HG03135 (cell line): ENCODE data around the gene TOMM70.
A peak's percentile ranks its signal among the peaks of the same experiment; 100 is the strongest.
"Not testable (repeated sequence)": the region's sequence is repeated elsewhere in the genome, so short reads cannot be mapped to it uniquely, and the experiment has no call there.

Source experiments
- ATAC-seq: cut with Tn5 transposase; IDR thresholded peaks from one replicate; pipeline ENCODE4 v1.9.1; 2021; ENCODE audit warnings: mild to moderate bottlenecking, moderate library complexity; ENCODE audit not compliant: unreplicated experiment

TOMM70 gene

DNA sequence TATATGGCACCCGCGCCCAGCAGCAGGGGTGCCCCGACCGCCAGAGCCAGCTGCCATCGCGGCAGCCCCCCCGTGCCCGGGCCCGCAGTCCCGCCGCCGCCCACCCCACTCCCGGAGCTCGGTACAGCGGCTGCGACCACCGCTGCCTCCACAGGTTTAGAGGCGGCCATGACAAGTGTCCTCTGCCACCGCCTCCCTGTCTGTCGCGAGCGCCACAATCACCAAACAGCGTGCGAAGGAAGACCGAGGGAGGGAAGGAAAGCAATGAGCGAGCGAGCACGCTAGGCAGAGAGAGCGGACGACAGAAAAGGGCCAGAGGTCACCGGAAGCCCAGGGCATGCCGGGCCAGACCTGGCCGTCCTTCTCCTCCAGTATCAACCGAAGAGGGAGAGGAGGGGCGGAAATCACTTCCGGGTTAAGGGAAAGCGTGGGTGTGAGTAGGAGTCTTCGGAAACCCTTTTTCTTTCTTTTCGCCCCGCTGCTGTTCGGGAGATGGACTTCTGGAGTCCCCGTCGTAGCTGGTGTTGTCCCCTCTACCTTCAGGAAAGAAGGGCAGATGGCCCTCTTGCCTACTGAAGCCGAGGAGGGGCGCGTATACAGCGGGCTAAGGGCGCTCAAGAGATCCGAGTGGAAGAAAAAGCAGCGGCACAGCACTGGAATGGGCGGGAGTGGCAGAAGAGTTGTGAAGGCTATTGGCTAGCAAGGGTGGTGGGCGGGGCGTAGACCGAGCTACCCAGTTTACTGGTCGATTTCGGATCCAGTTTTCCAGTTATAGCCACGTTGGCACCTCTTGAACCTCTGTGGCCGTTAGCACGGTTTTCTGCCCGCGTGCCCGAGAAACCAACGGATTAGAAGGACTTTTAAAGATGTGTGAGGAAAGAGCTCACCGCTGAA, at the start of gene TOMM70, which contains the start of gene LNP1:
TOMM70 (minus strand) TSS at position 310 of the 894 bp plus-strand sequence; CDS start at position 170, 140 bp downstream.
LNP1 (plus strand) TSS at position 760 of the 894 bp plus-strand sequence. CDS start 28,191 bp downstream, outside the sequence.
- ATAC-seq, result peak; percentile 91

DNA sequence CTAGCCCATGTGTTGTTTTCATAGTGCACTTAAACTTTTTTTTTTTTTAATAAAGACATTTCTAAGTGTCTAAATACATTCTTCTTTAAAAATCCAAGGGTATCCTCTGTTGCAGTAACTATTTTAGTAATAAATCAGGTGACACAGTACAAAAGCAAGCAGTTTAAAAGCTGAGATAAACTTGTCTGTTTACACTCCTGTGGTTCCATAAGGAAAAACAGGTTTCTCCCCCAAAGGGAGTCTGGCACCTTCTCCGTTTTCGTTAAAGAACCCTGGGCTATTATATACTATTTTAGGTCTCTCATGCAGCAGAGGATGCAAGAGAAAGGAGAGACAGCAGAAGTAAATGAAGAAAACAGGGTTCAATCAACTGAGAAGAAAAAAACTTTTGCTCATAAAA, 48.3 kb upstream of the TOMM70 start:
- no peak for ATAC-seq

DNA sequence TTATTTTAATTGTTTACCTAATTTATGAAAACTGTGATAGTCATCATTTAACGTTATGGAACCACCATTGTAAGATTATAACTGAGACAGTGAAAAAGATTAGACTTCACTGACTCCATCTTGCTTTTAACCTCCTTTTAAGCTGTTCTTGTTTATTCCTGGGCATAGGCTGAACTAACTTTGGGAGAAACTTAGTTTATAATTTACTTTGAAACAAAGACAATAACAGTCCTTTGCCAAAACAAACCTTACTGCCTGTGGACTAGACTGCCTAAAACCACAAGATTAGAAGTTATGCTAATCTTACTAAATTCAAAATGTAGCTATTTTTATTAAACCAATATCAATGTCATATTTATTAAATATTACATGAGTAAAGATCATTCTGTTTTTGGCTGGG, 47.2 kb upstream of the TOMM70 start:
- ATAC-seq, result no peak

DNA sequence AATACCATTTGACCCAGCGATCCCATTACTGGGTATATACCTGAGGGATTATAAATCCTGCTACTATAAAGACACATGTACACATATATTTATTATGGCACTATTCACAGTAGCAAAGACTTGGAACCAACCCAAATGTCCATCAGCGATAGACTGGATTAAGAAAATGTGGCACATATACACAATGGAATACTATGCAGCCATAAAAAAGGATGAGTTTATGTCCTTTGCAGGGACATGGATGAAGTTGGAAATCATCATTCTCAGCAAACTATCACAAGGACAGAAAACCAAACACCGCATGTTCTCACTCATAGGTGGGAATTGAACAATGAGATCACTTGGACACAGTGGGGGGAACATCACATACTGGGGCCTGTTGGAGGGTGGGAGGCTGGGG, 46.2 kb upstream of the TOMM70 start:
- ATAC-seq, result not testable (repeated sequence)

DNA sequence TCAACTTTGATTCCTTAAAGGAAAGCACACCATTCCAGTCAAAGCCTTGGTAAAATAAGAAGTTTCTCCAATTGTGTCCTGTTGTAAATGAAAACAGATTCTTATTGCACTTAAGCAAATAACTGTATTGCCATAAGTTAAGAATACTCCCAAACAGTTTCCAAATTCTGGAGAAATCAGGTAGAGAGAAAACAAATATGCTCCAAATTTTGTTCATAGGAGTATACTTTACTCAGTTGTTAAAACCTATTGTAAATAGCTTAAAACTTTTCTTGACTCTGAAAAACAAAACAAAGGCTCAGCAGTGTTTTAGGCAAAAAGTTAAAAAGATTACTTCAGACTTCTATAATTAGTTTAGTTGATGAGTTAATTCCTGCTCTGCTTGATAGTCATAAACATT, 42.8 kb upstream of the TOMM70 start:
- no peak for ATAC-seq

DNA sequence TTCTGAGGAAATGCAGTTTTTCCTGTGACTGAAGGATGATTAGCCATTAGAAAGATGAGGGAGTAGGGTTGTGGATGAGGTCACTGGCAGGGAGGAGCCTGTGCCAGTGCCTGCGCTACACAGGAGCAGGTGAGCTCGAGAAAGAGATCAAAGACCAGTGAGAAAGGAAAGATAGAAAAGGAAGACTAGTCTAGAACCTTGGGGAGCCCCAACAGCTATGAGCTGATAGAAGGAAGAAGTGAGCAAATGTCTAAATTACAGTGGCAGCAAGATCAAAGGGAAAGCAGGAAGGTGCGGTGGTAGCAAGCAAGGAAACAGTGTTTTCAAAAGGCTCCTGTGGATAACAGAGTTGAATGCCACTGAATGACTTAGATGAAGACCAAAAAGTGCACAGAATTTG, 40.0 kb upstream of the TOMM70 start:
- ATAC-seq, result no peak

DNA sequence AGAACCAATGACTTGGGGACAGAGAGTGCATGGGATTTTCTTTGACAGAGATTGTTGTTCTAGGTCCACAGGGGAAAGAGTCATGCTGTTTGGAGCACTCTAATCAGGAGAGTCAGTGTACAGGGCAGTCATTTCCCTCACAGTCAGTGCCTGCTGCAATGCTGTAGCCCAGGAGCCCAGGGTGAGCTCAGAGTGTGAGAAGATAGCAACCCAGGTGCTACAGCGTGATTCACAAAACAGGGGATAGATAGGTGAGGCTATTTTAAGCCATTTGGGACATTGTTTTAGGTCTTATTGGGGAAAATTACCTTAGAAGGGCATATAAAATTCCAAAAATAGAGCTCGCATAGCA, 37.7 kb upstream of the TOMM70 start:
- ATAC-seq, result no peak

DNA sequence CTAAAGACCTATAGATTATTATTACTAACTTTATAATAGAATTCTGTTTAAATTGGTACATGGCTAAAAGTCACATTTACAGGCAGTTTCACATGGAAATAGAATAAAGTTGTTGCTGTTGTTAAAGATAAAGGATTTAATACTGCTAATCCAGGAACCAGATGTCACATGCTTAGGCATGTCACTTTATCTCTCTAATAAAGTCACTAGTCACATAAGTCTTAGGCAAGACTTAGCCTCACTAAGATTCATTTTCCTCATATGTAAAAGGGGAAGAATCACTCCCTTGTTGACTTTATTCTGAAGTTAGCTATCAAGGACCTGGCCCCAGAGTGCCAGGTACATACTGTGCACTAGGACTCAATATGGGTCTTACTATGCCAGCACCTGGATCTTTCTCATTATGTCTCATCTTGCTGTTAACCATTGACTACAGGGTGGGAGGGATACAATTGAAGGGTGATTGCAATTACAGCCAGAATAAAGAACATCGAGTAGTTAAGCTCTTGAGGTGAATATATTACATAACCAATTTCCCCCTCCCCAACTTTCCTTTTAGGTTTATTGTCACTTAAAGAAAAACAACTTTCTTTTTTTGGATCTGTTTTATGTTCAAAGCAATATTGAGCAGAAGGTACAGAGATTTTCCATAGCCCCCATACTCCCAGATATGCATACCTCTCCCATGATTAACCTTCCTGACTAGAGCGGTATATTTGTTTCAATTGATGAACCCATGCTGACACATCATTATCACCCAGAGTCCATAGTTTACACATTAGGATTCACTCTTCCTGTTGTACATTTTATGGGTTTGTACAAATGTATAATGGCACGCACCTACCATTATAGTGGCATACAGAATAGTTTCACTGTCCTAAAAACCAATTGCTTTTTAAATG, 37.1 kb upstream of the TOMM70 start:
- ATAC-seq, result no peak

DNA sequence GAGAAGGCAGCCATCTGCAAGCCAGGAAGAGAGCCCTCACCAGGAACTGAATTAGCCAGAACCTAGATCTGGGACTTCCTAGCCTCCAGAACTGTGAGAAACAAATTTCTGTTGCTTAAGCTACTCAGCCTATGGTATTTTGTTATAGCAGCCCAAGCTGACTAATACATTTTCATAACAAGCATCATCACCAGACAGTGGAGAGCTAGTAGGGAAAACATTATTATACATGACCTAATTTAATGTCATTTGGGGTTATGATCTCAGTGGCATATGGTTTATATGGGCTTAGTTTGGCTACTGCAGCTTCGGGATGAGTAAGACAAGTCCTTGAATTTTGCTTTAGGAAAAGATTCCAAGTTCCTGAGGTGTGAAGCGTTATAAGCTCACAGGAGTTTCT, 36.1 kb upstream of the TOMM70 start:
- no peak for ATAC-seq

DNA sequence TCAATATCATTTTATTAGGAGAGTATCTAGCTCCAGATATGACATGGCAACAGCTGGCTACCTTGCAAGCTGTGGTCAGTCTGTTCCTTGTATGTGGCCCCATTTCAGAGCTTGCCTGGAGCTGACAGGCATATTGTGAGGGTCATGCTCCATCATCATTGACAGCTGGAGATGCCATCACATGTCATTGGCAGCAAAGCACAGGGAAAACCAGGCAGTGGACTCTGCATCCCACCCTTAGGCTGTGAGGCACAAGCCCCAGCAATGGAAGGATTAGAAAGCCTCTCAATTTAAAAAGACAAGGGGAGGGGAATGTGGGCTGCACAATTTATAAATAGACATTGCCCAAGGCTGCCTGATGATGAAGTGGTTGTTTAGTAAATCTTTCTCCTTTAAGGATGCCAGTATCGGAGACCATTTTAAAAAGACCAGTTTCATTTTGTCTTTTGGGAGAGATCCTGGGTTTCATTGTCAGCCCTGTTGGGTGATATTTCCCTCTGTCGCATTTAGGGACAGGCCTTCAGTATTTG, 28.4 kb upstream of the TOMM70 start:
- no peak for ATAC-seq

DNA sequence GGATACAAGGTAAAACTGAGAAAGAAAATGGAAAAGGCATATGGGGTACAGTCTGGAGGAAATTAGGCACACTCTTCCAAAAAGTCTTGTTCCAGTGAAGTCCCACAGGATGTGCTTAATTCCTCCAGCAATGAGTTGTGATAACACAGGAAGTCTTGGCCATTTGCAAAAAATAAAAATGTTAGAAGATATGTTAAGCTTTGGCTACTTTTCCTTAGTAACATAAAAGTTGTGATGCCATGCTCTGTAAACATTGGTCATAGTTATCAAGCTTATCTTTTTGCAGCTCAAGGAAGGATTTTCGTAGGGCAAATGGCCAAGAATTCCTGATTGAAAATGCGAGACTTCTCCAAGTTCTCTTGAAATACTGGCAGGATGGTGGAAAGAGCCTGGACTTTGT, 26.8 kb upstream of the TOMM70 start:
- no peak for ATAC-seq

DNA sequence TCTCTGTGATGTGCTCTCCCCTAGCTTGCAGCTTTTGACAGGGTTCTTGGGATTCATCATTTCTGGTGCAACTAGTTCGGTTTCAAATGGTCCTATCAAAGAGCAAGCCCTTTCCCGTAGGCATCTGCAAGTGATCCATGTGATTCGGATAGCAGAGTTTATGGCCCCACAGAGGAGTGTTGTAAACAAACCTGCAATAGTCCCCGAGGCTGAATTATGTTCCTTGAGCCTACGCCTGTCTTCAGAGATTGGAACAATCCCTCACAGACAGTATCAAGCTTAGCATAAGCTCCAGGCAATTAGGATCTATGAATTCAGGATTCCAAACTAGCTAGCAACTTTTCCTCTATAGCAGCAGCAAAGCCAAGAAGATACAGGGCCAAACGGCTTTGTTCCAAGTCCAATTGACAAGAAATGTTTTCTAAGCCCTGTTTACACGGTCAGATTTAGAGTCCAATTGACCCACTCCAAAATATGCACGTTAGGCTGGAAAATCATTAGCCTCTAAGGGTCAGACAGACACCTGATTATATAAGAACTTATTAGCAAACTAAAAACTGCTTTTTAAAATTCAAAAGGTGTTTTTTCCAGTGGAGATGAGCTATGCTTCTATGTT, 25.3 kb upstream of the TOMM70 start:
- no peak for ATAC-seq

DNA sequence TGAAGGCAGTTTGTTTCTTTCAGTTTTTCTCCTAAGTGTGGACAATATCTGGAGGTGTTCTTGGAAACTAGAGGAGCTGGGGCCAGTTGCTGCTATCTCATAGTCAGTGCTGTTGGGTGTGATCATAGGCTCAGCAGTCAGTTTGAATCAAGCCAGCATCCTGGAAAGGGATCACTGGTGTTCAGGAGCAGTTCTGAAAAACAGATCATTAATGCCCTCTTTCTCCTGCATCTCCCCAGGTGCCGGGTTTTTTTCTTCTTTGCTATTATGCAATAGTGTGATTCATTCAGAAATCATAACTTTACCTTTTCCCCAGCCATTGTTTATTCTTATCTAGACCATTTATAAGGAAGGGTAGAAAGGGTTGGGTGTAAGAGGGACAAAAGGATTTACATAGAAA, 24.4 kb upstream of the TOMM70 start:
- no peak for ATAC-seq

DNA sequence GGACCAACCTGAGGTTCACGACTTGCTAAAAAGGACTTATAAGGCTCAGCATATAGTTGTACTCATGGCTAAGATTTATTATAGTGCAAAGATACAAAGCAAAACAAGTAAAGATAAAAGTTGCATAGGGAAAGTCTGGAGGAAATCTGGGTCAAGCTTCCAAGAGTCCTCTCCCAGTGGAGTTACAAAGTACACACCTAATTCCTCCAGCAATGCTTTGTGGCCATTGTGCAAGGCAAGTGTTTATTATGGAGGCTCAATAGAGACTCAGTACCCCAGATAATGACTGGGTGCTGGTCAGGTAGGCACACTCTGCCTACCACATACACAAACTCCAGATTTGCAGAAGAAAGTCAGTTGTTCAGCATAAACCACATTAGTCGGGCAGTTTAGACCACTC, 23.4 kb upstream of the TOMM70 start:
- no peak for ATAC-seq

DNA sequence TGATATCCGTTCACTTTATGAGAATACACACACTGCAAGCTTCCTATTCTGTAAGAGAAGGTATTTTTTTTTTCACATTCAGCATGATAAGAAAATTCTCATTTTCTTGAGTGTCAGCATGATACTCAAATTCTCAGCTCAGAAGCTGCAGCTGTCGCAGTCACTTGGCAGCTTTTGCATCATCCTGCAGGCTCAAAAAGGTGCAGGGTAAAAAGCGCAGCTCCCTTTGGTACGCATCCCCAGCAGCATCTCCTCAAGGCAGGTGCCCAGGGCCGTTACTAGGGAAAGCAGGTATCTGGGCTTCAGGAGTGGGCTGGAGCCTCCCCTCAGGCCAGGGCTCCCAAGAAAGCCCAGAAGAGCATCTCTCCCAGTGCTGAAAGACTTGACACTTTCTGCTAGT, 22.7 kb upstream of the TOMM70 start:
- ATAC-seq, result no peak

DNA sequence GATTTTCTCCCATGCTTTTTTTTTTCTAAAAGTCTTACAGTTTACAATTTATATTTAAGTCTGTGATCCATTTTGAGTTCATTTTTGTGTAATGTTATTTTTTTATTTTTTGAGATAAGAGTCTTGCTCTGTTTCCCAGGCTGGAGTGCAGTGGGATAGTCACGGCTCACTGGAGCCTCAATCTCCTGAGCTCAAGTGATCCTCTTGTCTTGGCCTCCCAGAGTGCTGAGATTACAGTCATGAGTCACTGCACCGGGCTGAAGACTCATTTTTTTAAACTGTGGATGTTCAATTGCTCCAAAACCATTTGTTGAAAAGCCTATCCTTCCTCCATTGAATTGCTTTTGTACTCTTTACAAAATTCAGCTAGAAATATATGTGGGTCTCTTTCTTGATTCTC, 20.0 kb upstream of the TOMM70 start:
- ATAC-seq, result no peak

DNA sequence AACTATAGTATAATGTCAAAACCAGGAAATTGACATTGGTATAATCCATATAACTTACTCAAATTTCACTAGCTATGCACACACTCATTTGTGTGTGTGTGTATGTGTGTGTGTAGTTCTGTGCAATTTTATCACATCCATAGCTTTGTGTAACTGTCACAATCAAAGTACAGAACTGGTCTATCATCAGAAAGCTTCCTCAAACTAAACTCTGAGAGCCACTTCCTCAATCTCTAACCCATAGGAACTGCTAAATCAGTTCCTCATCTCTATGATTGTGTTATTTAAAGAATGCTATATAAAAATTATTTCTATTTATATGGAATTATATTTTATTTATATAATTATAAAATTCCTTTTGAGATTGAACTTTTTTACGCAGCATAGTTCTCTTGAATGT, 18.5 kb upstream of the TOMM70 start:
- ATAC-seq, result no peak

DNA sequence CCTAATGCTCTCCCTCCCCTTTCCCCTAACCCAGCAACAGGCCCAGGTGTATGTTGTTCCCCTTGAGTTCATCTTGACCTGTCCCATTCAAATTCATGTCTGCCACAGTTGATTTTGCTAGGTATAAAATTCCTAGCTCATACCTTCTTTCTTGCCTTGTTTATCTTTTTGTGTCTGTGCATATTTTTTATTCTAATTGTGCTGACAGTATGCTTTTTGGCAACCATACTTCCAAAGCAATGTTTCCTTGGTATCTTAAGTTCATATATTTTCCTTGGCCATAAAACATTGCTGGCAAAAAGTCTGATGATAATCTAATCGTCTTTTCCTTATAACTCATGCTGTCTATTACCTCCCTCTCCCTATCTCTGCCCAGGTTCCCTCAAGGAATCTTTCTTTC, 16.0 kb upstream of the TOMM70 start:
- no peak for ATAC-seq

DNA sequence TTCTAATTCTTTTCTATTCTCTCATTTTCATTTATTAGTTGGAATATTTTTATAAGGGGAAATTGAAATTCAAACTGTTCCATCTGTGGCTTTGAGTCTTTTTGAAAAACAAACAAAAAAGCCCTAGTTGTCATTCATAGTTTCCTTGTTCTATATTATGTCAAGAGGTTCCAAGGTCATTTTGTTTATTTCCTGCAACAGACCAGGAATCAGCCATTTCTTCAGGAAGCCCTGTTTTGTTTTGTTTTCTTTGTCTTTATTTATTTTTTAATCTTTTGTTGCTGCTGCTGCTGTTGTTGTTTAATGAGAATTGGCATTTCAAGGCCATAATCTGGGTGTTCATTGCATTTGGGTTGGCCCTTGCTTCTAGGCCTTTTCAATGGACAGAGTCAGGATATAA, 15.3 kb upstream of the TOMM70 start:
- no peak for ATAC-seq

DNA sequence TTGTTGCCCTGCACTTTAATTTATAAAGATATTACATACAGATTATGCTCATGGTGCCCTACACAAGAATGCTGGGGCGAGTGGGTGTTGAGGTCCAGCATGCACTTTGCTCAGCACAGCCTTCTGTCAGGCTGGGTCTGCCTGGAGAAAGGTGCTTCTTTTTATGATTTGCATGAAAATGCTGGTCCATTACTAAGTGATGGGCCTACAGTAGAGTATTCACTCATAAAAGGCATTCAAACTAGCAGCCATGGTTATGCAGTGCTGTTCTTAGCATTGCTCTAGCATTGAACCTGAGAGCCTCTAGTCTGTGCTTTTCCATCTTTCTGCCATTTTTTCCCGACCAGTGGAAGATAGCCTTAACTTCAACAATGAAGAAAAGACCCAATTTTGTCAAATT, 12.7 kb upstream of the TOMM70 start:
- ATAC-seq, result no peak

DNA sequence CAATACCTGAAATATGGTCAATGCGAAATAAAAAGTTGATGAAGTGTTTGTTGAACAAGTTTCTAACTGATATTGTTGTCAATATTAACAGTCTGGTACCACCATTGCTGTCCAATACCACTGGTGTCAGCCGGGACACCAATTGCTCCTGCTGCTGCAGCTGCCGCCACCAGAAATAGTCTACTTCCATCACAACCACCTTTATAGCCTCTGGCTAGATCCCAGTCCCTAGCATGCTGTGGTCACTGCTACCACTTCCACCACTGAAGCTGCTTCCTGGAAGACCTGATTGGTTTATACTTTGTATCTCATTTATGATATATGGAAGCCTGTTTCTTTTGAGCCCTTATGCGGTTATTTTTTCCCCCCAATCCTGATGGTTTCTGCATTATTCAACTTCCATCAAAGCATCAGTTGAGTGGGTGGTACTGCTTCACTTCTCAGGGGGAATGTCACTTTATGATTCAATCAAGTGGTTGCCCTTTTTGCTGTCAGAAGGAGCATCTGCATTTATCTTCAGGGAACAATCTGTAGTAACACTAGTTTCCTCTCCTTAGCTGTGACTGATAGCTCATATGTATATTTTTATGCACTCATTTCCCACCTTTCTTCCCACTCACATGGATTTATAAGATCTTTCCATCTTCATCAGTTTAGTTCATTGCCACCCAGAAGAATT, 12.2 kb upstream of the TOMM70 start:
- ATAC-seq, result no peak
